HG03342 (cell line): Measurements from ENCODE around the gene MGAT4C.

Experiments
- ATAC-seq: cut with Tn5 transposase; IDR thresholded peaks from one replicate; pipeline ENCODE4 v1.9.1; 2021; ENCODE audit warnings: mild to moderate bottlenecking, moderate library complexity; ENCODE audit not compliant: unreplicated experiment

Gene MGAT4C

DNA sequence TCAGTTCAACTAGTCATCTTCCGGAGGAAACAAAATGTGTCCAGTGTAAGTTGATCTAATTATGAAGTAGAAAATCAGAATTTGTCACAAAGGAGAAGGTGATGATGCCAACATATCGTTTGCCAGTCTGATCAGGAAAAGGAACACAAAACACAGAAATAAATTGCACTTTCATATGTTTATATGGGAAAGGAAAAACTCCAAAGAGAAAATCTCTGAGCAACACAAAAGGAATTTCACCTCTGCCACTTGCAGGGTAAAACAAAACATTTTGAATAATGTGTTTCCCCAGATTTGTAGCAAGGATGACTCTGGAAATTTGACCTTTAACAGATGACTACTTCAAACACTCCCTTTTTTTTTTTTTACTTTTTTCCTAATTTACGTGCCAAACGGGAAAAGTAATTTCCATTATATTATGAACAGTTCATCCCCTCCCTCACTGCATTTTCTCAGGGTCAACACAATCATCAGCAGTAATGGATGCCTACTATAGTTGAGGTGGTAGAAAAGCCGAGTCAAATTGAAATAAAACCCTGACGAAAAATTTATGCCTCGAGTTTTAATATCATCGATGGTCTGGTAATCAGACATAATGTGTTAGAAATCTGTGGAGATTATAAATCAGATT lies 25.6 kb downstream of the MGAT4C start:
- ATAC-seq: no peak

DNA sequence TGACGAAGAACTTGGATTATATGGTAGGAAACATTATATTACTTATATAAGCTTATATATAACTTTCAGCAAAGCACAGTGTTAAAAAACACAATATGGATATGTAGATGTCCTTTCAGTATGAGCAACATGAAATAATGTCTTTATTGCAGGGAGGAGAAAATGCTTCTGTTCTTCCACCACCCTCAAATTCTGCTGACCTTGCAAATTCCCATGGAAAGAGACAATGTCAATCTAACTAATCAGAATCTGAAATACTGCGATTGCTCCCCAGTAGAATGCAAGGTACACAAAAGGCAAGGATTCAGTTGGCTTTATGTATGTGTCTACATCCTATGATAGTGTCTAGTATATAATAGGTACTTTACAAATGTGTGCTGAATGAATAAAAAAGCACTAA lies 26.4 kb downstream of the MGAT4C start:
- no peak for ATAC-seq

DNA sequence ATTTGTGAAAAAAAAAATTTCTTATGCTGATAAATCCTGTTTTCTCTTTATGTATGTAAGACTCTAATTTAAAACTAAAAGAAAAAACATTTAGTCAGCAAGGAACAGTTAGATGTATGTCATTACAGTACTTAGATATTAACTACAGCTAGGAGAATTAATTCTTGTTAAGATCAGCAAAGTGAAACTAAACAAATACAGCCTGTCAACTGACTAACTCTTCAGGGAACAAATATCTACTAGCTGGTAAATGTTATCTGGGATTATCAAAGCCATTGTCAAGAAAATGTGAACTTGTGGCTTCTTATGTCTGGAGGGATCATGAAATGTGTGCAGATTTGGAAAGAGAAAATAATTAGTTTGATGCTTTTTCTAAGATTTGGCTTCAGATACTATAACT lies 27.5 kb downstream of the MGAT4C start:
- ATAC-seq: no peak

DNA sequence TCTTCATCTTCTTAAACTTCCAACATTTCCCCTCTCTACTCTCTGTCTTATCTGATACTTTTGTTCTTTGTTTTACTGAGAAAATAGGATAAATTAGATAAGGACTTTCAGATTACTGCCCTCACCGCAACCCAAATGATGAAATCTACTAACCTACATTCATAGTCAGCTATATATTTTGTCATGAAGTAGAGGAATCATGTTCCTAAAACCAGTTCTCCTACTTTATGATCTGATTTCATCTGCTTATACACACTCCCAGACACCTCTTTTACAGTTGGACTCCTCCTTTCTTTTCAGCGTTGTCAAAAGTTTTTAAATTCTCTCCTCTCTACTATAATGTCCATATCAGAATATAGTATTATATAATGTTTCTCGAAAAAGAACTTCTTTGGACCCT lies 29.7 kb downstream of the MGAT4C start:
- ATAC-seq: no peak

DNA sequence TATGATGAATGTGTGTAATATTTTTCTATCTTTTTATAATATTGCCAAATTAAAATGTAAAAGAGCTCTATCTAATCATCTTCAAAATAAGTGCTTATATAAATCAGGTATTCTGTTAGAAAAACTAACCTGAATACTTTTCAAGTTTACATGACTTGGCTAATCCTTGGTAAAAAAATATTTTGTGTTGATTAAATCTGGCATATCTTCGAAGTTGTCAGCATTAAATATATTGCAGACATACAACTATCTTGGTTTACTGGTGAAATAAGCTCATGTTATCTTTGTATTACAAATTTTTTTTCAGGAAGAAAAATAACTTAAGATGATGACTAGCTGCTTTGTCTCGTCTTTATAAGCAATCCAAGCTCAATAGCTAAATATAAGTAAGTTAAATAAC lies 39.6 kb downstream of the MGAT4C start:
- no peak for ATAC-seq

DNA sequence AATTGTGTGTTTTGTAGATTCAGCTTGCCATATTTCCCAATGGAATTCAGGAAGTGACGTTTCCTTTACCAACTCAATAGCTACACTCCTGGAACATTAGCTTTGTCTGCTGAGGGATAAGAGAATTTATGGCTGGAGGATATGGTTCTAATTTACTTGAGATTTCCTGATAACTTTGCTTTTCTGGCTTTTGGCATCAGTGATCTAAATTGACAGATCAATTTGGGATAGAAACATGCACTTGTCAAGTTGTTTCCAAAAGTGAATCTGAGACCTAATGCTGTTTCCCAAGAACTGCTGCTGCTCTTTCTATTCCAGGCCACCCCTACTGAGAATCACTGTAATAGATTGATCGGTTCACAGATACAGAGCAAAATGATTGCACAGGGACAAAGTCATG lies 43.2 kb downstream of the MGAT4C start:
- ATAC-seq: no peak

DNA sequence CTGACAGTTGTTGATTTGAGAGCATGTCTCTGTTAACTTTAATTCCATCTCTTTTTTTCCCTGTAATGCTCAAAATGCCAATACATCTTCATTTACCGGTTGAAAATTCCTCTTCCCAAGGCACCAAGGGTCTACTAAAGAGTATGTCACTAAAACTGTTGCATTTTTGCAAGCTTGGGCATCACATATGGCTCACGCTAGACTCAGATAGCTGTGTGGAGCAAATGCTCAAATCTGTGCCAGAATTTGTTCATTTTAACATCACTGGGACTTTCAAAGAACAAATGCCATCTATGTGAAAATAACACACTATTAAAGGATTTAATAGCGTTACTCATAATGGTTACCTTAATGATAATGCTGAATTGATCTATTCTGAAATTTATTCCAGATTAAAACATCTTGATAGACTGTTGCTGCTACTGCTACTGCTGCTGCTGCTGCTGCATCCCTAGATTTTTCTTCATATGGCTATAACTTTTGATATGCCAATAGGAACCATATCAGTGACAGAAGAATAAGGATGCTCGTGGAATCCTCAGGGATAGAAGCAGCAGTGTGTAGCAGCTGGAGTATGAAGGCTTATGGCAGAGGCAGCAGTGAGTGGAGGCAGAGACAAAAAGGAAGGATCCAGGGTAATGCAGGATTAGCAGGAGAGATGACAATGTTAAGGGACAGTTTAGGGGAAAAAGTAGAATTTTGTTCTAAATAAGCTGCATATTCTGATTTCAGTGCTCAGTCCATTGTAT lies 57.3 kb downstream of the MGAT4C start:
- no peak for ATAC-seq

DNA sequence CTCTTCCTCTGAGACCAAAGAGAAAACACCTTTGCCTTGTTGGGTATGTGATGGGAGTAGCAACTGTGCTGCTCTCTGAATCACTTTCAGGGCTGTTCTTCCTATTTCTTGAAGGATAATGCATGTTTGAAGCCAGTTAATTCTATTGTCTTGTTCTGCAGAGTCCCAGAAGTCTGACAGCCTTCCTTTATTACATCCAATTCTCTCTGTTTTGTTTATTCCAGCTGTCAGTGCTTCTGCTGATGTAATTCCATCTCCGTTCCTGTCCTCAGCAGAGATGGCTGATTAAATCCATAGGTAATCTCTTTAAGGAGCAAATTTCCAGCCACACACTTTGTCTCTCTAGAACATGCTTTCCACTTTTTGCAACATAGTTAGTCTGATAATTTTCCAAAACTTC lies 59.7 kb downstream of the MGAT4C start:
- no peak for ATAC-seq

DNA sequence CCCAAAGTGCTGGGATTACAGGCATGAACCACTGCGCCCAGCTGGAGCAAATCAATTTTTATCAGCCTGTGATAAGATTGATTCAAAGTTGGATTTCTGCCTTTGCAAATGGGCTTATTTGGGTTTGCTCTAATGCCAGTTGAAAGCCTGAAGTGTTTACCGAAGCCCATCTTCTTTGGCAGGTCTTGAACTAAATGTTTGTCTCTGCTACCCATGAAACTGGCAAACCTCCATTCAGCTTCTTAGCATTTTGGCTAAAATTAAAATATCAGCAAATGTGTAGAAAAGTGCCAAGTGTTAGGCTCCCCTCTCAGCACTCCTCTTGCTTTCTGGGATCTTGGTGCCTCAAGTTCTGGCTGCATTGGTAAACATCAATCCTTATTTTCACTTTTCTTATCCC lies 61.5 kb downstream of the MGAT4C start:
- no peak for ATAC-seq

DNA sequence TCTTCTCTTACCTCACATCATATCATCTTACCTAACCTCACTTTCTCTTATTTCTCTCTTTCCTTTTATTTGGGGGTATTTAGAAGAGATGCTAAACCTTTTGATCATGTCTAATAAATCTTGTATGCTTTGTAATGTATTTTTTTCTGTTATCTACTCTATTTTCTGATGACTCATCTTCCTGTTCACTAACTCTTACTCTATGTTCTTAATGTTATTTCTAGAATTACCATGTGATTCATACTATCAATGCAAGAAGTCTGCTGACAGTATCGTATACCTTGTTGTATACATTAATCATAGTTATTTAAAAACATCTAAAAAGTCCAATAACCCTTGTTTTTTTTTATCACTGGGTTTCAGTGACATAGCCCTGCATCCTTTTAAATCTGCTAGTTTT lies 62.3 kb downstream of the MGAT4C start:
- no peak for ATAC-seq

DNA sequence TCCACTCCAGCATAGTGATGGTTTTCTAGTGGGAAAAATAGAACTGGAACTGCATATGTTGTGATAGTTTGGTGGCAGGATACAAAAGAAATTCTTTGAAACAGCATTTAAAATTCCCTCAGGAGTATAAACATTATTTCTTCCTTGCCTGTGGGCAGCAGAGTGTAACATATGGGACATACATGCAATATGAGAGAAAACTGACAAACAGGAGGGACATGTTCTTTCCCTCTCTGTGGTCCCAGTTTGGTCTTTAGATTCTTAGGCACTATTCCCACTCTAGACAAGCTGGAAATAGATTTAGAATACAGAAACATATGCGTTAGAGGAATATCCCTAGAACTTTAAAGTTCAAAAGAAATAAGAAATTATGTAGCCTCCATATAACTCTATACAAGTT lies 68.0 kb downstream of the MGAT4C start:
- ATAC-seq: no peak

DNA sequence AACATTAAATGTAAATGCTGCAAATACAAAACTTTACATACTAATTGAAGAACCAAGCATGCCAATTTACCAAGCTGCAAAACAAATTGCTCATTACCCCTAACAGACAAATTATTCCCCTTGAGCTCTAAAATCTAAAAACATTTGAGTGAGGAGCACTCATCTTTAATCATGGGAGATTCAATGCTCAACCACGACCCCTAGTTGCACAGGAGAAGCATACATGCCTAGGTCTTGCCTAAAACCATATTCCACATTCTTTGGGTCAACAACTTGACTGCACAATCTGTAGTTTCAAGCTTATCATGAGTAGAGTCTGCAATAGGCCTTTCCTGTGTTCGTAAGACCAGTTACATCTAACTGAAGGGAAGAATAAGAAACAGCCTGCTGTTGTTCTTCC lies 69.7 kb downstream of the MGAT4C start:
- ATAC-seq: no peak

DNA sequence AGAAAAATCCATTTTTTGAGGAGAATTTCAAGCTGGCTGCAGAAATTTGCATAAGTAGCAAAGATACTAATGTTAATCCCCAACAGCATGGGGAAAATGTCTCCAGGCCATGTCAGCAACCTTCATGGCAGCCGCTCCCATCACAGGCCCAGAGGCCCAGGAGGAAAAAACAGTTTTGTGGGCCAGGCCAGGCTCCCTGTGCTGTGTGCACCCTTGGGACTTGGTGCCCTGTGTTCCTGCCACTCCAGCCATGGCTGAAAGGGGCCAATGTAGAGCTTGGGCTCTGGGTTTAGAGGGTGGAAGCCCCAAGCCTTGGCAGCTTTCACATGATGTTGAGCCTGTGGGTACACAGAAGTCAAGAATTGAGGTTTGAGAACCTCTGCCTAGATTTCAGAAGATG lies 76.3 kb downstream of the MGAT4C start:
- no peak for ATAC-seq

DNA sequence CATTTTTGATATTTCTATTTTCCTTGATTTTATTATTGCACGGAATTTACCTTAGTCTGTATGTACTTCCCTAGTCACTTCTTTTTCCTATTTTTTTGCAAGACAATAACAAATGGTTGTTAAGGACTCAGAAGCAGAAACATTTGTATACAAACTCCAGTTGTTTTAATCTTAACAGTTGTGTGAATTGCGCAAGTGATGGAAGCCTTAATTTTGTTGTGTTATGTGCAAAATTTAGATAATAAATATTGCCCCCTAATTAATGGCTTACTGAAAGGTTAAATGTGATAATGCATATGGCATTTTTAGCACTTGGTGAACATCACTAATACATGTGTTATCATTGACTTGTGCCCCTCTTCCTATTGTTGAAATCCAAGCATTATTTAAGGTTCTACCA lies 82.0 kb downstream of the MGAT4C start:
- no peak for ATAC-seq

DNA sequence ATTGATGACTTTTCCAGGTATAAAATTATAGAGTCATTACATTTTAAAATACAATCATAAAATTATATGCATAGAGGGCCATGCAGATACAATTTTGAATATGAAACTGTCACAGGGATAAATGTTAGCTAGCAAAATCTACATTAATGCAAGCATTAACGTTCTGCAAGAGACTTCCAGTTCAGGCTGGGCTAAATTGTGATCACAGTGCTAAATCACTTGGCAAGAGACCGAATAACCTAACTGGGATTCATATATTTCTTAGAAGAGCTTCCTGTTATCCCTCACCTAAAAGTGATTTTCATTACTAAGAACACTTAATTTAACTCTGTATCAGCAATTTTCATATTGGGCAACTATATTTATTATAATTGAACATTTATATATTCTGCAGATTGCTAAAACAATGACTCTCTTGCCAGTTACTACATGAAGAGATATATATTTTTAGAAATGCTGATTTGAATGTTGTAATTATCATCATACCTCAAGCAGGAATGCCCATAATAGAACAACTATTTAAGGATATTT lies 83.2 kb downstream of the MGAT4C start:
- no peak for ATAC-seq

DNA sequence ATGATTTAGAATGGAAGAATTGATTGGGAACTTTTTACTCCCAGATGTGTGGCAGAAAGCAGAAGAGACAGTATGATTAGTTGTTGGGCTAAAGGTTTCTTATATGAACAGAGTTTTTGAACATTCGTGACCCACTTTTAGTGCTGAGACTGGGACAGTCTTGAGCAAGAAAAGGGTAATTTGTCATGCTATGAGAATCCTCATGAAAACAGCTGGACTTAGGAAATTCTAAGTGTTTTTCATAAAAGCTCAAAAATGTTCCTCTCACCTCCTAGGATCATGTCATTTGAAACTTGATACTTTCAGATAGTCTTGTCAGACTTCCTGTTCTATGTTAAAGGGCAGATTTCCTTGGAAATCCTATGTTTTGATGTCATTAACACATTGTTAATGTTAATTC lies 86.1 kb downstream of the MGAT4C start:
- ATAC-seq: no peak

DNA sequence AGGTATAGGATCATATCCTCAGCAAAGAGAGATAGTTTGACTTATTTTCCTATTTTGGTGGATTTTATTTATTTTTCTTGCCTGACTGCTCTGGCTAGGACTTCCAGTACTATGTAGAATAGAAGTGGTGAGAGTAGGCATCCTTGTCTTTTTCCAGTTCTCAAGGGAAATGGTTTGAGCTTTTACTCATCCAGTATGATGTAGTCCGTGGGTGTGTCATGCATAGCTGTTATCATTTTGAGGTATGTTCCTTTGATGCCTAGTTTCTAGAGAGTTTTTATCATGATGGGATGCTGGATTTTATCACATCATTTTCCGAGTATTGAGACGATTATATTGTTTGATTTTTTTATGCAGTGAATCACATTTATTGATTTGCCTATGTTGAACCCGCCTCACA lies 97.2 kb downstream of the MGAT4C start:
- no peak for ATAC-seq

DNA sequence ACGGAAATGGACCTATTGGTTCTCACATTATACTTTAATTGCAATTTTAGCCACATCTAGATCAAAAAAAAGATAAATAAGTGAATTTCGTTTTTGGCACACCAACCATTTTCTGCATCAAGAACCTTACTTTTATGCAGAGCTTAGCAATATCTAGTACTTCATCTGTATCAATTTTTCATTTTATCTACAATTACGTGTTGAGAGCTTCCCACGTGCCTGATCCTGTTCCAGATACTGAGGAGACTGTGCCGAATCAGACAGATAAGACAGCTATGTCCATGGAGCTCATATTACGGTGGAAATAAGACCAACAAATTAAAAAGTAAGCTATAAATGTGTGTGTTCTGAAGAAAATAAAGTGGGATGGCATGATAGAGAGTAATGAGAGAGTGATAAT lies 101.6 kb downstream of the MGAT4C start:
- ATAC-seq: no peak

DNA sequence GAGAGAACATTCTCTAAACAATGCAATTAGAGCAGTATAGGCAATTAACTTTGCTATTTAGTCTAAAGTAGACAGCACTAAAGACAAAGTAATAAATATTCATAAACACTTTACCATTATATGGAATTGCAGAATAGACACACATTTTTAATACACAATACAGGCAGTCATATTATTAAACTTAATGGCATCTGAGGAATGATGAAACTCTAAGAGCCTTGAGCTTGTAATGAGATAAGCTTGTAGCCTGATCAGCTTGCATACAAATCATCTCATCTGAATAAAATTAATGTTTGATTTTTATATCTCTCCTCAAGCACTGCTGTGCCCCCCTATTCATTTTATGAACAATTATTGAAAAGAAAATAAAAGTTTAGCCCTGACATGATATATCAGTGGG lies 107.6 kb downstream of the MGAT4C start:
- no peak for ATAC-seq

DNA sequence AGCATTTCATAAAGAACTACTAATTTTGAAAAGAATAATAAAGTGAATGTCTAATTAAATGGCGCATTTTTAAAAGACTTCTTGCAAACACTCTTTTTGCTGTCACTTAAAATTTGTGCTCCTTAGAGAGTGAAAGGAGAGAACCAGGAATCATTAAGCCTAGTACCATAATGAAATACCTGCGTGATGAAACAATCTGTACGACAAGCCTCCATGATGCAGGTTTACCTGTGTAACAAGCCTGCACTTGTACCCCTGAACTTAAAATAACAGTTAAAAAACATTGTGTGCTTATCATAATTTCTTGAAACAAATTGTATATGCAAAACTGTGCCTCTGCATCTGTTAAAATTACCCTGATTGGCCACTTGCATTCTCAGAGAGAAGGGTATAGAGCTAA lies 108.1 kb downstream of the MGAT4C start:
- ATAC-seq: no peak

DNA sequence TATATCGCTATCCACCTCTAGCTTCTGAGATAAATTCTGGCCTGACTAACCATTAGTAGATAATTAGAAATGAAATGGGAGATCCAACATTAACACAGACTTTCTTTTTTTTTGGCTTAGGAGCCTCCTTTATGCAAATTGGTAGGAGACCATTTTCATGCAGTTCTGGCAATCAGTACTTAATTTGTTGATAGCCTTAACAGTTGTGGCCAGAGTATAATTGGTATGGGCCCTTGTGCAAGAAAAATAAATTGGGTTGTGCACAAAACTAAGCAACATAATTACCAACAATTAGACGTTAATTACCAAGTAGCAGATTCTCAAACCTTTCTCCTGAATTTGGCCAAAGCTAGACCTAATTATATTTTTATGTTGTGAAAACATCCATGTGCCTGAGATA lies 111.0 kb downstream of the MGAT4C start:
- no peak for ATAC-seq

DNA sequence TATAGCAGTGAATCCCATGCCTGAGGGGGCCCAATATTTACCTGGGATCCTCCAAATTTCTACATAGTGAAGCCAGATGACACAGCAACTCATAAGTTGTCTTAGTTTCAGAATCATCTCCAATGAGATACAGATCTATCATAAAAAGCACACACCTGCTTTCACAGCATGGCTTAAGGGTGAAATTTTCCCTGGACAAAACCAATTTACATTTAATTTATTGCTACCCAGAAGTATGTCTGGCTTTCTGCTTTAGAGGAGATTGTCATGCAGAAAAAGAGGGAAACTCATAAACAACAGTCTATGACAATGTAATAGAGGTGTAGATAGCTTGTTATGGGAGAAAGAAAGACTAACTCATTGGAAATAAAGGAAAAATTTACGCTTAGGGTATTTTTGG lies 113.0 kb downstream of the MGAT4C start:
- ATAC-seq: no peak

DNA sequence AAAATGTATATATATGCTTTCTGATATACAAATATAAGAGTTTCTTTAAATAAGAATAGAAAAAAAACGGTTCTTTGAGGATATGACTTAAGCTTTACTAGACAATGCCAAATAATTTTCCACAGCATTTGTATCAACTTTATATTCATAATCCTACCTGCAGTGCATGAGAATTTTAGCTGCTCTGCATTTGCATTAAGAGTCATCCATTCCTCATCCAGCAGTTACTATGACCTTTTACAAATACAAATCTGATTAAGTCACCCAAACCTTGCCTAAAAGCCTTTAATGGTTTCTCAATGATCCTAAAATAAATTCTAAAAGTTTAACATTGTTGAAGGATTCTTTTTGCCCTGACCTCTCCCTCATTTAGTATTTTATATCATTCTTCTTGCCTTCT lies 116.5 kb downstream of the MGAT4C start:
- ATAC-seq: no peak
